Tibial nerve (tissue), 4 donors: ENCODE measurements around the gene PPM1H. TPM values are rescaled to one million over a fixed set of nuclear protein-coding genes. Genes with fewer than 3 reads are reported as not detected.

Source experiments
- DNase-seq, 2 donors: peaks; one replicate each; pipeline ENCODE4 v3.0.0-alpha.2; 2019; ENCODE audit warnings: low spot score in 2 of 2
- H3K27ac ChIP-seq, 4 donors: fragments of 200-600 bp; sonication (generic) in 3 of 4; one replicate each; pipeline ENCODE4 v1.5.1; 2017 to 2019; ENCODE audit warnings: mild to moderate bottlenecking in 1 of 4
- H3K27me3 ChIP-seq, 2 donors: fragments of 200-600 bp; sonication (generic) in 1 of 2; one replicate each; pipeline versions ENCODE4 v1.5.1 to v1.6.0; 2017 to 2019
- H3K36me3 ChIP-seq, 3 donors: fragments of 200-600 bp; sonication (generic); one replicate each; pipeline ENCODE4 v1.5.1; 2018 to 2019
- H3K4me1 ChIP-seq, 4 donors: fragments of 200-600 bp; sonication (generic) in 3 of 4; one replicate each; pipeline ENCODE4 v1.5.1; 2017 to 2019
- H3K4me3 ChIP-seq, 4 donors: fragments of 200-600 bp; sonication (generic) in 3 of 4; one replicate each; pipeline ENCODE4 v1.5.1; 2017 to 2019; ENCODE audit warnings: mild to moderate bottlenecking in 1 of 4, moderate library complexity in 1 of 4
- H3K9me3 ChIP-seq, 4 donors: fragments of 200-600 bp; sonication (generic) in 3 of 4; one replicate each; pipeline ENCODE4 v1.5.1; 2017 to 2019
- CTCF ChIP-seq, 5 experiments: fragments of 200-600 bp in 3 of 5; fragments of 450-650 bp in 2 of 5; sonication (generic) in 3 of 5; IDR thresholded peaks; one replicate each; pipeline ENCODE4 v1.5.1; 2016 to 2019; ENCODE audit warnings: antibody characterized with exemption in 5 of 5, mild to moderate bottlenecking in 3 of 5, moderate library complexity in 2 of 5
- EP300 ChIP-seq, 2 donors: sonication (generic); formaldehyde crosslinking; IDR thresholded peaks; one replicate each; pipeline ENCODE4 v1.6.1; 2017; ENCODE audit warnings: antibody characterized with exemption in 2 of 2, mild to moderate bottlenecking in 1 of 2
- POLR2A ChIP-seq, 2 donors: fragments of 450-650 bp; IDR thresholded peaks; one replicate each; pipeline ENCODE4 v1.6.1; 2017; ENCODE audit warnings: antibody characterized with exemption in 2 of 2, mild to moderate bottlenecking in 2 of 2, moderate library complexity in 2 of 2
- WGBS, 2 donors: methylation state at CpG; one replicate each; pipeline ENCODE4 v1.1.5; 2018; 5-methylcytosine and 5-hydroxymethylcytosine counted together
- total RNA-seq, 4 donors: library from RNA; depleted of rRNA; stranded (reverse); fragments of >200 nt; gene quantifications; one replicate each; pipeline ENCODE4 v1.1.0, GENCODE V29; 2016

PPM1H gene
- total RNA-seq, 4 donors from 2014 or later, result 0.78 to 2.6 (median 1.3) TPM

GRCh38 chr12:62627181-62627580 lies 307.8 kb downstream of the PPM1H start:
- Histone ChIP-seq H3K27ac (no peak overlapping the region), H3K36me3 (no peaks in the 10 kb centered on the region), H3K4me1 (peaks cover 0 to 13% (median under 1%) of the 10 kb centered on the region in 4 donors), H3K9me3 (no peaks in the 10 kb centered on the region), H3K27me3 (no peaks in the 10 kb centered on the region), H3K4me3 (no peak overlapping the region)
- no peak for TF ChIP-seq POLR2A (IDR thresholded peaks at IDR 0.05)
- TF ChIP-seq CTCF (IDR thresholded peaks at IDR 0.05), result no peak
- no peak for TF ChIP-seq EP300 (IDR thresholded peaks at IDR 0.05)
- DNase-seq, result no peak
- WGBS, 2 donors, result 88 to 98% methylated on average over 2 of the region's 2 CpGs

GRCh38 chr12:62625228-62625627 lies 309.7 kb downstream of the PPM1H start:
- DNase-seq, result no peak
- no peaks in the 10 kb centered on the region for H3K4me1 ChIP-seq
- no peaks in the 10 kb centered on the region for H3K9me3 ChIP-seq
- TF ChIP-seq EP300 (IDR thresholded peaks at IDR 0.05) (no peak), CTCF (IDR thresholded peaks at IDR 0.05) (no peak), POLR2A (IDR thresholded peaks at IDR 0.05) (no peak)
- H3K27me3 ChIP-seq, result no peaks in the 10 kb centered on the region
- H3K4me3 ChIP-seq, result no peak overlapping the region
- WGBS, 2 donors, result 81 to 84% methylated on average over 2 of the region's 2 CpGs
- H3K36me3 ChIP-seq, result no peaks in the 10 kb centered on the region
- H3K27ac ChIP-seq, result no peak overlapping the region

- Histone ChIP-seq H3K36me3 (no peaks in the 10 kb centered on the region), H3K4me1 (peaks cover 0 to 25% (median 0%) of the 10 kb centered on the region in 4 donors), H3K9me3 (no peaks in the 10 kb centered on the region), H3K4me3 (no peak overlapping the region), H3K27ac (no peak overlapping the region), H3K27me3 (no peaks in the 10 kb centered on the region)
- TF ChIP-seq EP300 (IDR thresholded peaks at IDR 0.05), result no peak
- no peak for TF ChIP-seq CTCF (IDR thresholded peaks at IDR 0.05)
- no peak for TF ChIP-seq POLR2A (IDR thresholded peaks at IDR 0.05)
- 58 to 68% methylated on average over 2 of the region's 2 CpGs for WGBS, 2 donors
- DNase-seq, result no peak
Observed at GRCh38 chr12:62622177-62622576, 312.8 kb downstream of the PPM1H start.

- DNase-seq, result no peak
- TF ChIP-seq EP300 (IDR thresholded peaks at IDR 0.05) (no peak), CTCF (IDR thresholded peaks at IDR 0.05) (no peak), POLR2A (IDR thresholded peaks at IDR 0.05) (no peak)
- WGBS, 2 donors, result 81 to 83% methylated on average over 8 of the region's 8 CpGs
- Histone ChIP-seq H3K36me3 (peaks cover 0 to 4% (median 0%) of the 10 kb centered on the region in 3 donors), H3K9me3 (no peaks in the 10 kb centered on the region), H3K4me3 (no peak overlapping the region), H3K4me1 (peaks cover 0 to 29% (median 0%) of the 10 kb centered on the region in 4 donors), H3K27ac (no peak overlapping the region), H3K27me3 (no peaks in the 10 kb centered on the region)
Observed at GRCh38 chr12:62621101-62621638, 313.8 kb downstream of the PPM1H start.

GRCh38 chr12:62618930-62619329 lies 316.0 kb downstream of the PPM1H start:
- H3K27me3 ChIP-seq, result no peaks in the 10 kb centered on the region
- no peaks in the 10 kb centered on the region for H3K9me3 ChIP-seq
- H3K4me3 ChIP-seq, result no peak overlapping the region
- peaks cover 0 to 15% (median 0%) of the 10 kb centered on the region in 3 donors for H3K36me3 ChIP-seq
- peaks cover 0 to 29% (median 0%) of the 10 kb centered on the region in 4 donors for H3K4me1 ChIP-seq
- WGBS, 2 donors, result 48 to 55% methylated on average over 2 of the region's 2 CpGs
- no peak for DNase-seq
- H3K27ac ChIP-seq, result no peak overlapping the region
- TF ChIP-seq EP300 (IDR thresholded peaks at IDR 0.05) (no peak), POLR2A (IDR thresholded peaks at IDR 0.05) (no peak), CTCF (IDR thresholded peaks at IDR 0.05) (no peak)
